ENCODE measurements around the gene SSX5.
"Not testable (repeated sequence)": the region's sequence is repeated elsewhere in the genome, so short reads cannot be mapped to it uniquely, and the experiment has no call there.

The SSX5 gene

DNA sequence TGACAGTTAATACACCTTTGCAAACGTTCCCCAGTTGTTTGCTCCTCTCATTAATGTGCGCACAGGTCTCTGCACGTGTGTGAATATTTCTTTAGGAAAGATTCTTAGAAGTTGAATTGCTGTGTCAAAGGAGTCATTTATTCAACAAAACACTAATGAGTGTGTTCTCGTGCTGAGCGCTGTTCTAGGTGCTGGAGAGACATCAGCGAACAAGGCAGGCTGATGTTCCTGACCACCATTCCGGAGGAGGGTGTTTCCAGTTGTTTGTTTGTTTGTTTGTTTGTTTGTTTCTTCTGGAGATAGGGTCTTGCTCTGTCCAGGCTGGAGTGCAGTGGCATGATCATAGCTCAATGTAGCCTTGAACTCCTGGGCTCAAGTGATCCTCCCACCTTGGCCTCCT, 30.3 kb downstream of the SSX5 start:
- H3K4me1 ChIP-seq (ENCODE audit: control extremely low read depth in 1 of 4, control insufficient read depth in 4 of 4, insufficient read depth in 4 of 4, low read length in 3 of 4); H3K27ac ChIP-seq (ENCODE audit: insufficient read depth in 1 of 2, low read depth in 1 of 2, low read length in 2 of 2, poor library complexity in 1 of 2, severe bottlenecking in 2 of 2); POLR2A ChIA-PET; CTCF ChIA-PET; DNase-seq; H3K4me3 ChIP-seq (ENCODE audit: control insufficient read depth in 1 of 7, extremely low read depth in 1 of 7, insufficient read depth in 4 of 7, low read depth in 2 of 7, low read length in 6 of 7); H3K9me3 ChIP-seq (ENCODE audit: control extremely low read depth in 1 of 5, control insufficient read depth in 4 of 5, insufficient read depth in 2 of 5, low read depth in 1 of 5, low read length in 4 of 5); H3K36me3 ChIP-seq (ENCODE audit: control insufficient read depth in 4 of 4, insufficient read depth in 4 of 4, low read length in 3 of 4); H3K27me3 ChIP-seq (replicated peaks in 2 of 5; ENCODE audit: control insufficient read depth in 4 of 5, insufficient read depth in 5 of 5, low read length in 4 of 5): not testable (repeated sequence)
- WGBS (ENCODE audit: insufficient coverage), result 83% methylated on average over 3 of the region's 7 CpGs

DNA sequence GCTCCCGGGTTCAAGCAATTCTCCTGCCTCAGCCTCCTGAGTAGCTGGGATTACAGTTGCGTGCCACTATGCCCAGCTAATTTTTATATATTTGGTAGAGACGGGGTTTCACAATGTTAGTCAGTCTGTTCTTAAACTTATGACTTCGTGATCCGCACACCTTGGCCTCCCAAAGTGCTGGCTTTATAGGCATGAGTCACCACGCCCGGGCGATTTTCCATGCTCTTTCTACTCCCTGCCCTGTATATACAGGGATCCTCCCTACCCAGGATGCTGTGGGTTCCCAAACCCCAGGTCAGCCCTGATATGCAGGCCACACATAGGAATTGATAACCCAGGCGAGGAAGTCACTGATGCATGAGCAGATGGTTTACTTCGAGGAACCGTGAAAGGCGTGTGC, 31.4 kb downstream of the SSX5 start:
- DNase-seq, result no peak
- 86% methylated on average over 10 of the region's 12 CpGs for WGBS (ENCODE audit: insufficient coverage)
- ChIA-PET CTCF (no interaction called here), POLR2A (no interaction called here)
- no peaks in the 10 kb centered on the region for H3K9me3 ChIP-seq (ENCODE audit: control extremely low read depth in 1 of 5, control insufficient read depth in 4 of 5, insufficient read depth in 2 of 5, low read depth in 1 of 5, low read length in 4 of 5)
- no peak overlapping the region for H3K4me3 ChIP-seq (ENCODE audit: control insufficient read depth in 1 of 7, extremely low read depth in 1 of 7, insufficient read depth in 4 of 7, low read depth in 2 of 7, low read length in 6 of 7)
- H3K27me3 ChIP-seq (replicated peaks in 2 of 5; ENCODE audit: control insufficient read depth in 4 of 5, insufficient read depth in 5 of 5, low read length in 4 of 5), result peaks cover 0 to 2% (median 0%) of the 10 kb centered on the region in 5 experiments
- H3K36me3 ChIP-seq (ENCODE audit: control insufficient read depth in 4 of 4, insufficient read depth in 4 of 4, low read length in 3 of 4), result no peaks in the 10 kb centered on the region
- no peak overlapping the region for H3K27ac ChIP-seq (ENCODE audit: insufficient read depth in 1 of 2, low read depth in 1 of 2, low read length in 2 of 2, poor library complexity in 1 of 2, severe bottlenecking in 2 of 2)
- H3K4me1 ChIP-seq (ENCODE audit: control extremely low read depth in 1 of 4, control insufficient read depth in 4 of 4, insufficient read depth in 4 of 4, low read length in 3 of 4), result no peaks in the 10 kb centered on the region

DNA sequence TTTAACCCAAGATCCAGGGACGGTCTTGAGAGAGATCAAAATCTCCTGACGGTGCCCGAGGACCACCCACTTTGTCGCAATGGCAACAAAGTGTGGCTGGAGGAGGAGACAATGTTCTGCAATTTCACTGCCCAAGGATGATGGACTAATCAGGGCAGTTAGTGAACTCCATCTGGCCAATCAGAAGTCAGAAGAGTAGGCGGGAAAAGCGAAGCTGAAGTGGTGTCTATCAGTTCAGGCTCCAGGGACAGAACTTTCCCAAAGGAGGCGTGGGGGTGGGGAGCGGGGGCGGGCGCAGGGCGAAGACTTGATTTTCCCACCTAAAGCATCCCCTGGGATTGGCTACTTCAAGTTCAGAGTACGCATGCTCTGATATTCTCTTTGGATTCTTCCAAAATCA, 40.6 kb downstream of the SSX5 start:
- Histone ChIP-seq H3K27ac (ENCODE audit: insufficient read depth in 1 of 2, low read depth in 1 of 2, low read length in 2 of 2, poor library complexity in 1 of 2, severe bottlenecking in 2 of 2) (no peak overlapping the region), H3K27me3 (replicated peaks in 2 of 5; ENCODE audit: control insufficient read depth in 4 of 5, insufficient read depth in 5 of 5, low read length in 4 of 5) (peaks cover 0 to 9% (median 0%) of the 10 kb centered on the region in 5 experiments), H3K4me3 (ENCODE audit: control insufficient read depth in 1 of 7, extremely low read depth in 1 of 7, insufficient read depth in 4 of 7, low read depth in 2 of 7, low read length in 6 of 7) (no peak overlapping the region), H3K36me3 (ENCODE audit: control insufficient read depth in 4 of 4, insufficient read depth in 4 of 4, low read length in 3 of 4) (no peaks in the 10 kb centered on the region), H3K4me1 (ENCODE audit: control extremely low read depth in 1 of 4, control insufficient read depth in 4 of 4, insufficient read depth in 4 of 4, low read length in 3 of 4) (no peaks in the 10 kb centered on the region), H3K9me3 (ENCODE audit: control extremely low read depth in 1 of 5, control insufficient read depth in 4 of 5, insufficient read depth in 2 of 5, low read depth in 1 of 5, low read length in 4 of 5) (no peaks in the 10 kb centered on the region)
- ChIA-PET POLR2A (no interaction called here), CTCF (no interaction called here)
- DNase-seq, result no peak
- 88% methylated on average over 8 of the region's 12 CpGs for WGBS (ENCODE audit: insufficient coverage)

DNA sequence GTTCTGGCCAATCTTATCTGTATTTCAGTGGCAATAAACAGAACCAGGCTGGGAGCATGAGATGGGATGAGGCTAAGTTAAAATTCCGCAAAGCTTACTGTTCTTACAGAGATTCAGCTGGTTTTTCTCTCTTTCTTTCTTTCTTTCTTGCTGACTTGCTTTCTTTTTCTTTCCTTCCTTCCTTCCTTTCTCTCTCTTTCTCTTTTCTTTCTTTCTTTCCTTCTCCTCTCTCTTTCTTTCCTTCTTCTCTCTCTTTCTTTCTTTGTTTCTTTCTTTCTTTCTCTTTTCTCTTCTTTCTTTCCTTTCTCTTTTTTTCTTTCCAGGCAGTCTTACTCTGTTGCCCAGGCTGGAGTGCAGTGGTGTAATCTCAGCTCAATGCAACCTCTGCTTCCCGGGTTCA, 41.8 kb downstream of the SSX5 start:
- POLR2A ChIA-PET, result no interaction called here
- no peak overlapping the region for H3K4me3 ChIP-seq (ENCODE audit: control insufficient read depth in 1 of 7, extremely low read depth in 1 of 7, insufficient read depth in 4 of 7, low read depth in 2 of 7, low read length in 6 of 7)
- DNase-seq, result no peak
- no peak overlapping the region for H3K27ac ChIP-seq (ENCODE audit: insufficient read depth in 1 of 2, low read depth in 1 of 2, low read length in 2 of 2, poor library complexity in 1 of 2, severe bottlenecking in 2 of 2)
- H3K4me1 ChIP-seq (ENCODE audit: control extremely low read depth in 1 of 4, control insufficient read depth in 4 of 4, insufficient read depth in 4 of 4, low read length in 3 of 4), result no peaks in the 10 kb centered on the region
- peaks cover 0 to 9% (median 0%) of the 10 kb centered on the region in 5 experiments for H3K27me3 ChIP-seq (replicated peaks in 2 of 5; ENCODE audit: control insufficient read depth in 4 of 5, insufficient read depth in 5 of 5, low read length in 4 of 5)
- 92% methylated on average over 2 of the region's 2 CpGs for WGBS (ENCODE audit: insufficient coverage)
- no peaks in the 10 kb centered on the region for H3K9me3 ChIP-seq (ENCODE audit: control extremely low read depth in 1 of 5, control insufficient read depth in 4 of 5, insufficient read depth in 2 of 5, low read depth in 1 of 5, low read length in 4 of 5)
- H3K36me3 ChIP-seq (ENCODE audit: control insufficient read depth in 4 of 4, insufficient read depth in 4 of 4, low read length in 3 of 4), result no peaks in the 10 kb centered on the region
- CTCF ChIA-PET, result no interaction called here

DNA sequence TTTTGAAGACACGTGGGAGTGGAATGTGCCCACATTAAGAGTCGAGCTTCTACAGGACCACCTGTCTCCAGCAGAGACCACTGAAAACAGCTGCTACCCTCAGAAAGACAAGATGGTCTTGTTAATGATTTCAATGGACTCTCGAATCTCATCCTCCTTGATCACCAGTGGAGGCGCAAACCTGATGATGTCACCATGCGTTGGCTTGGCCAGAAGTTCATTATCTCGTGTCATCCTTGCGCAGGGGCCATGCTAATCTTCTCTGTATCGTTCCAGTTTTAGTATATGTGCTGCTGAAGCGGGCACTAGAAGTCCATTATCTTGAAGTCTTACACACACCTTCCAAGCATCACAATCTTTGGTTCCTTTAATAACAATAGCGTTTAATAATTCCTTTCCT, 42.8 kb downstream of the SSX5 start:
- no peak overlapping the region for H3K4me3 ChIP-seq (ENCODE audit: control insufficient read depth in 1 of 7, extremely low read depth in 1 of 7, insufficient read depth in 4 of 7, low read depth in 2 of 7, low read length in 6 of 7)
- CTCF ChIA-PET, result no interaction called here
- POLR2A ChIA-PET, result no interaction called here
- 86% methylated on average over 10 of the region's 10 CpGs for WGBS (ENCODE audit: insufficient coverage)
- peaks cover 0 to 5% (median 0%) of the 10 kb centered on the region in 5 experiments for H3K27me3 ChIP-seq (replicated peaks in 2 of 5; ENCODE audit: control insufficient read depth in 4 of 5, insufficient read depth in 5 of 5, low read length in 4 of 5)
- no peaks in the 10 kb centered on the region for H3K36me3 ChIP-seq (ENCODE audit: control insufficient read depth in 4 of 4, insufficient read depth in 4 of 4, low read length in 3 of 4)
- no peak for DNase-seq
- H3K27ac ChIP-seq (ENCODE audit: insufficient read depth in 1 of 2, low read depth in 1 of 2, low read length in 2 of 2, poor library complexity in 1 of 2, severe bottlenecking in 2 of 2), result no peak overlapping the region
- no peaks in the 10 kb centered on the region for H3K4me1 ChIP-seq (ENCODE audit: control extremely low read depth in 1 of 4, control insufficient read depth in 4 of 4, insufficient read depth in 4 of 4, low read length in 3 of 4)
- H3K9me3 ChIP-seq (ENCODE audit: control extremely low read depth in 1 of 5, control insufficient read depth in 4 of 5, insufficient read depth in 2 of 5, low read depth in 1 of 5, low read length in 4 of 5), result no peaks in the 10 kb centered on the region

DNA sequence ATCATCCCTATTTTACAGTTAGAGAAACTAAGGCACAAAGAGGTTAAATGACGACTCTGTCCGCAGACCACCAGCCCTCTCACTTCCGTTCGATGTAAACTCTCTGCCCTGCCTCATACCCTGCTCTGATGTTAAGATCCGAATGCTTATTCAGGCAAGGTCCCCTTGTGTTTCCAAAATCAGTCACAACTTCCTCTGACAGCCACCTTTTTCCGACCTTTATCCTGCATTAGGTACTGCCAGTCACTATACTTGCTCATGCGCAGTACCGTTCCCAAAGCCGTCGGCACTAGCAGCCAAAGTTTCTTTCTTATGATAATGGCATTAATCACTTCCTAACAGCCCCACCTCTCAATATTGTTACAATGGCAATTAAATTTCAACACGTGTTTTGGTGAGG, 53.9 kb downstream of the SSX5 start:
- H3K27me3 ChIP-seq (replicated peaks in 2 of 5; ENCODE audit: control insufficient read depth in 4 of 5, insufficient read depth in 5 of 5, low read length in 4 of 5); H3K4me1 ChIP-seq (ENCODE audit: control extremely low read depth in 1 of 4, control insufficient read depth in 4 of 4, insufficient read depth in 4 of 4, low read length in 3 of 4); CTCF ChIA-PET; H3K4me3 ChIP-seq (ENCODE audit: control insufficient read depth in 1 of 7, extremely low read depth in 1 of 7, insufficient read depth in 4 of 7, low read depth in 2 of 7, low read length in 6 of 7); POLR2A ChIA-PET; H3K27ac ChIP-seq (ENCODE audit: insufficient read depth in 1 of 2, low read depth in 1 of 2, low read length in 2 of 2, poor library complexity in 1 of 2, severe bottlenecking in 2 of 2); H3K9me3 ChIP-seq (ENCODE audit: control extremely low read depth in 1 of 5, control insufficient read depth in 4 of 5, insufficient read depth in 2 of 5, low read depth in 1 of 5, low read length in 4 of 5); DNase-seq; H3K36me3 ChIP-seq (ENCODE audit: control insufficient read depth in 4 of 4, insufficient read depth in 4 of 4, low read length in 3 of 4): not testable (repeated sequence)
- WGBS (ENCODE audit: insufficient coverage), result 55% methylated on average over 6 of the region's 11 CpGs

DNA sequence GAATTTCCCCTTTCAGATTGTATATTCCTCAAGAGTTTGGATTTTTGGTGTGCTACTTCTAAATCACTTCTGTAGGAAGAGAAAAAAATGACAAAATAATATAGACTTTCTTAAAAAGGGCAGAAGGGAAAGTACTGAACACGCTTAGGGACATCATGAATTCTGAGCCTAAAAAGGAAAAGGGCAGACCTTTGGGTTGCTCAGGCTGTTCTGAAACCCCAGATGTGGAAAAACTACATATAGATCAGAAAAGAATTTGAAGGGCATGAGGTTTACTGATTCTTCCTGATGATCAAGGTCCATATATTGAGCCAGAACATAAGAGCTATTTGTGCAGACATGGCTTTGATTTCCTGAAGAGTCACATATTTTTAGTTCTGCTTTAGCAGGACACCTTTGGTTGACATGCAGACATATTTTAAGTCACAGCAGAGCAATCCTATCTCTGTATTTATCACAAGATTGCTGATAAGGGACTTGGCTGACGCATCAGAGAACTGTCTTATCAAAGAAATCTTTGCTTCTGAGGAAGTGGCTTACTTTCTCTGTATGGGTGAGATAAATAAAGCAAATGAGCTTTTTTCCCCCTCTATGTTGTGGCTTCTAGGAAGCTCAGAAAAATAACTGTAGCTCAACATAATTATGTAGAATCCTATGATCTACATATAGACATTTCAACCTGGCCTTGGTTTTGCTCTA, 54.6 kb downstream of the SSX5 start:
- WGBS (ENCODE audit: insufficient coverage), result no CpG with 5 or more reads among the region's 2 CpGs
- H3K4me3 ChIP-seq (ENCODE audit: control insufficient read depth in 1 of 7, extremely low read depth in 1 of 7, insufficient read depth in 4 of 7, low read depth in 2 of 7, low read length in 6 of 7); H3K9me3 ChIP-seq (ENCODE audit: control extremely low read depth in 1 of 5, control insufficient read depth in 4 of 5, insufficient read depth in 2 of 5, low read depth in 1 of 5, low read length in 4 of 5); H3K4me1 ChIP-seq (ENCODE audit: control extremely low read depth in 1 of 4, control insufficient read depth in 4 of 4, insufficient read depth in 4 of 4, low read length in 3 of 4); H3K27me3 ChIP-seq (replicated peaks in 2 of 5; ENCODE audit: control insufficient read depth in 4 of 5, insufficient read depth in 5 of 5, low read length in 4 of 5); CTCF ChIA-PET; H3K27ac ChIP-seq (ENCODE audit: insufficient read depth in 1 of 2, low read depth in 1 of 2, low read length in 2 of 2, poor library complexity in 1 of 2, severe bottlenecking in 2 of 2); DNase-seq; POLR2A ChIA-PET; H3K36me3 ChIP-seq (ENCODE audit: control insufficient read depth in 4 of 4, insufficient read depth in 4 of 4, low read length in 3 of 4): not testable (repeated sequence)
